ENCODE measurements around the gene SLC48A1.
A peak's percentile ranks its signal among the peaks of the same experiment; 100 is the strongest.

Gene SLC48A1

GRCh38 chr12:47758834-47759690 is 14.0 kb upstream of the SLC48A1 start, which contains the start of gene RAPGEF3:
RAPGEF3 (minus strand) TSS chr12:47758880; CDS start chr12:47758556, 324 bp downstream.
- peak; percentile 49 for DNase-seq (ENCODE audit: low read depth)

- no peak for DNase-seq (ENCODE audit: low read depth)
Observed at GRCh38 chr12:47762850-47763465, 10.1 kb upstream of the SLC48A1 start.

- DNase-seq (ENCODE audit: low read depth): no peak
Observed at GRCh38 chr12:47763481-47764346, 9.3 kb upstream of the SLC48A1 start.

DNA sequence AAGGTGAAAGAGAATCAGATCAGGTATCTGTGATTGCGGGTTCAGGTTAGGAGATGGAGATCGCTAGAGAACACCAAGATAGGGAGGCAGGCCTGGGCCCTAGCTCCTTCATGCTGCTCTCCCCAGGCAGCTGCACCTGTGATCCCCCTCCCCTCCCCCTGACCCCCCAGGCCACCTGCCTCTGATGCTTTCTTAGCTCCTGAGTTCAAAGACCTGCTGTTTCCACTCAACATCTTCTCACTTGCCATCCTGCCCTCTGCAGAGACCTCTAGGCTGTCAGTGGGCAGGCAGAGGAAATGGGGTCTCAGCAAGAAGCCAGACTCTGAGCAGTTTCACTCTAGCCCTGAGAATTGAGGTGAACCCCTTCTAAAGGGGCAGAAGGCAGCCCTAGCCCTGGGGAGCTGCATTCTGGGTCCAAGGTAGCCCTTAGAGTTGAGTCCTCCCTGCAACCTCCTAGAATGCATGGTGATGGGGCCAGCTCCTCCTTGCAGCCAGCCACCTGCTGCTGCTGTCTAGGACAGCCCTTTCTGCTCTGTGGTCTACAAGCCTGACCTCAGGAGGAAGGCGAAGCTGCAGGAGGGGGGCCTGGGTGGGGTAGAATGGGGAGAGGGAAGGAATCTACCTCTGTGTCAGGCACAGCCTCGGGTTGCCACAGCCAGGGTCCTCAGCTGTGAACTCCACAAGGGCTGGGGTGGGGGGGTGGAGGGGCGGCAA is 6.4 kb upstream of the SLC48A1 start:
- DNase-seq (ENCODE audit: low read depth): no peak

- DNase-seq (ENCODE audit: low read depth): no peak
Observed at GRCh38 chr12:47767216-47767724, 5.8 kb upstream of the SLC48A1 start.

GRCh38 chr12:47768323-47768811 is 4.7 kb upstream of the SLC48A1 start:
- DNase-seq (ENCODE audit: low read depth): peak; percentile 57

DNA sequence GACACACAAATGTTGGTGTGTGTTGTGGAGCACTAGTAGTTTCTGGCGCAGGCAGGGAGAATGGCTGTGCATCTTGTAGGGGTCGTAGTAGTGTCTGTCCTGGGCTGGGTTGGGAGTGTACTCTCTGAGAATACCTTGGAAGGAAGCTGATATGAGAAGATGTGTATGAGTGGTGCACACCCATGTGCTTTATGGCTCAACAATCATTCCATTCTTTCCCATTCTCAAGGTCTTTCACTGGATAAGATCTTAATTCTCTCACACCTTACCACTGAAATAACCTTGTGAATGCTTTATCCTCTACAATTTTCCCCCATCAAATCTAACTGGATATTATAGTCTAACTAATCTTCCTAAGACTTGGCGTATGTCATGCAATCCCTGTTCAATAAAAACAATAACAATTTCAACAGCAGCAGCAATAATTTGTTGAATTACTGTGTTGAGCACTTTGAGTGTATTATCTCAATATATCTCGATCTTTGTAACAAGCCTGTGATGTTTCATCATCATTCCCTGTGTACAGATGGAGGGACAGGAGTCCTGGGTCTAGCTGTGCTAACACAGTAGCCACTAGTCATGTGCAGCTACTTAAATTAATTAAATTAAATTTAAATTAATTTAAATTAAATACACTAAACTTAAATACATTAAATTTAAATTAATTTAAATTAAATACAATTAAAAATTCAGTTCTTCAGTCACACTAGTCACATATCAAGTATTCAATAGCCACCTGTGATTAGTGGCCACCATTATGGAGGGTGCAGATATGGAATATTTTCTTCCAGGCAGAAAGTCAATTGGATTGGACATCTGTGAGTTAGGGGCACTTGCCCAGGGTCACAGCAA is 3.6 kb upstream of the SLC48A1 start:
- no peak for DNase-seq (ENCODE audit: low read depth)

DNA sequence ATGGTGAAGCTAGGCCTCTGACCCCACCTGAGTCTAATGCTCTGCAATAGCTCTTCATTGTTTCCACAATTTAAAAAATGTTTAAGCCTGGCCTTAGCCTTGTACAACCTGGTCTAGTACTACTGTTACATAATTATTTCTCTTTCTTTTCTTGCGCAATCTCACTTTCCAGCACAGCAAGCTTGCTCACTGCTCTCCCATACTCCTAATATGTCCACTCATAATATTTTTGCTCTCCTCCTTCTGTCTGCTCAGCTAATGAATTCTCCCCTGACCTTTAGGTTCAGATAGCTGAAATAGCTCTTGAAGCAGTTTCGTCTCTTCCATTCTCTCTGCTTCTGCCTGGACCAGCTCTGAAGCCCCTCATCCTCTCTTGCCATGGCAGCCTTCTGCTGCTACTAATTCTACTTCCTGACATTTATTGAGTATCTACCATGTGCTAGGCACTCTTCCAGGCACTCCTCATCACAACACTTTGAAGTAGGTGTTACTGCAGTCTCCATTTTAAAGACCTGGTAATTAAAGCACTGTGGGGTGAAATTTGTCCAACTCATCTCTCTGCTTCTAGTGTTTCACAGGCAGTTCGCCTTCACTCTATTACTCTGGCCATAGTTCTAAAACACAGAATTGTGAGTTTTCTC is 2.8 kb upstream of the SLC48A1 start:
- DNase-seq (ENCODE audit: low read depth): no peak

- no peak for DNase-seq (ENCODE audit: low read depth)
Observed at GRCh38 chr12:47771304-47771703, 1.7 kb upstream of the SLC48A1 start.

- DNase-seq (ENCODE audit: low read depth): no peak
Observed at GRCh38 chr12:47772094-47772660, 861 bp upstream of the SLC48A1 start.

GRCh38 chr12:47772738-47773061 is 338 bp upstream of the SLC48A1 start:
- no peak for DNase-seq (ENCODE audit: low read depth)

DNA sequence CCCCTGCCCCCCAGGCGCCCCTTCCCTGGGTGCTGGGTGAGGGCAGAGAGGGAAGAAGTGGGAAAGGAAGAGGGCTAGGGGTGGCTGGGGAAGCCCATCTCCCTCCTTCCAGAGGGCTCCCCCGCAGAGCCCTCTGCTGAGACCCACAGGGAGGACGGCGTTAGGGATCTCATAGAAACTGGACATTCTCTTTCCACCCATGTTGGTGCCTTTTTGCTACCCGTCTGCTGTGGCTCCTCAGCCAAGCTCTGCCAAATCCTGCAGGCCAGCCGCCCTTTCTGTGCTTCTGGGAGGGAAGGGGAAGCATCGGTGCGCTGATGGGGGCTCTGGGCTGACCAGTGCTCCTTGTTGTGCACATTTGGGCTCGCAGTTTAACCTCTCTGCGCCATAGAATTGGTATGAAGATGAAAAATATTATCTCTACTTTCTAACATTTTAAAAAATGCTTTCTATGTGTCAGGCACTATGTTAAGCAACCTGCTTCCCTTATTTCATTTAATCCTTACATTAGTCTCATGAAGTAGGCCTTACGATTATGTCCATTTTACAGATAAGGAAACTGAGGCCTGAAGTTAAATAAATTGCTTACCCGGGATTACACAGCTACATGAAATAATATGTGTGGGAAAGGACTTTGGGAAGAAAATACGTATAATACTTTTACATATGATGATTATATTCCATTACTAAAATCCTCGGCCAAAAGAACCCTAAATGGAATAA is 981 bp downstream of the SLC48A1 start:
- DNase-seq (ENCODE audit: low read depth): no peak

DNA sequence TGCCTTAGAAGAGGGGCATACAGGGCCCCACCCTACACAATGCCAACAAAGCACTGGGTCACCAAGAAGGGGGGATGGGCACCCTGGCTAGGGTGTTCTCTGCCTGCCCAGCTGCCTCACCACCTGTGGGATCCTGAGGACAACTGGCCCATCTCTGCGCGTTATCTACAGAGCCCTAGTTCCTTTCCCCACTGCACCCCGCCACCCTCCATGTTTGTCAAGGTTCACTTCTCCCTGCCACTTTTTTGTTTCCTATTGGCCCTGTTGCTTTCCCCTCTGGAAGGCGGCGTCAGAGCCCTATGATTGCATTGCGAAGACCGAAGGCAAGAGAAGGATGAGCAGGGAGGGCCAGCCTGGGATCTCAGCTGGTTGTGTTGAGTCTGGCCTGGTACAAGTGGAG is 1.6 kb downstream of the SLC48A1 start:
- no peak for DNase-seq (ENCODE audit: low read depth)

- DNase-seq (ENCODE audit: low read depth): no peak
Observed at GRCh38 chr12:47775100-47775911, 2.3 kb downstream of the SLC48A1 start.

DNA sequence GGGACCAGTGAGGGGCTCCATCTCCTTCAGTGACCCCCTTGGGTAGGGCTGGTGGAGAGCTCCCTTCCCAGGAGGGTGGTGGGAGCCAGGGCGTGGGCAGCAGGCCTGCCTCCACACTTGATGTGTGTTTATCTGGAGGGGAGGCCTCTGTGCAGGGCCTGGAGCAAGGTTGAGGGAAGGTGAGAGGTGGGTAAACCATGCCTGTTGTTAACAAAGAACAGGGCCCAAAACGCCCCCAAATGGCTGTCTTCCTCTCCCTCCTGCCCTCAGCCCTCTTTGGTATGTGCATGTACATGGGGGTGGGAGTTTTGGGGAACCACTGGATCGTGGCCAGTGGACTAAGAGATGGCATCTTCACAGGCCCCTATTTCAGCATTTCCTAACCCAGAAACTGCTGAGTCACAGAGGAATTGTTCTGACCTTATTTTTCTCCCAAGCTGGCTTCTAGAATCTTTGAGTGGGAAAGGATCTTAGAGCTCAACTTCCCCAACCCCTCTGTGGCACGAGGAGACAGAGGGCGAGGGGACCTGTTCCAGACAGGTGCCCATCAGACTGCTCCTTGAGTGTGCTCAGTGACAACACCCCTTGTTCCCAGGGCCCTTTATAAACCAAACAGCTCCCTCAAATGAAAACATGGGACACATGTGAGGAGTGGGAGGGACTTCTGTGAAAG is 3.6 kb downstream of the SLC48A1 start:
- no peak for DNase-seq (ENCODE audit: low read depth)

GRCh38 chr12:47777151-47777550 is 4.1 kb downstream of the SLC48A1 start:
- no peak for DNase-seq (ENCODE audit: low read depth)

DNA sequence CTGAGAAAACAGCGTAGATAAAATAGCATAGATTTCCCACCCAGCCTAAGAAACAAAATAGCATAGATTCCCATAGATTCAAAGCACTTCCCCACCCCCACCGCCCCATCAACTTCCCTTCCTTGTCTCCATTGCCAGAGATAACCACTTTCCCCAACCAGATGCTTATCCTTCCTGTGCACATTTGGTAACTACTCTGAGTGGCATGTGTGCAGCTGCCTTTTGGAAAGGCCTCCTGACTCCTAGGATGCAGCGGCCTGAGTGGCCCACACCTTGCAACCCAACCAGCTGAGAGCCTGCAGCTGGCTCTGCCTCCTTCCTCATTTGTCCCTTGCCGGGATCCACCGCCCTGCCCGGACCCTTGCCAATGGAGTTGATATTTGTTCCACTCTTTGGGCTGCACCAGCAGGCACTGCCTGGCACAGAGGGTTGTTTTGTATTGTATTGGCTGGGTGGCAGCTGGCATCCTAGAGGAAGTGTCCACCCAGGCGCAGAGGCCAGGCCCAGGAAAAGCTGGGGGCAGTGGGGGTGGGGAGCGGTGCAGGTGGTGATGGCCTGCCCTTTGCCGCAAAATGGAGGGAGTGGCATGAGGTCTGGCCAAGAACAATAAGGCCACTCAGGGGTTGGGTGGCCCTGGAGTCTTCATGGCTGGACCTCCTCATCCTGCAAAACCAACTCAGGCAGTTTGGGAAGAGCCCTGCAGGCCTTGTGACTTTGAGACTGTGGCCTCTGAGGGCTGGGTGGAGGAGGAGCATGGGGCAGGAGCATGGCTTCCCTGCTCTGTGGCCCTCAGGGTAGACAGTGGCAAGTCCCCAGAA is 4.9 kb downstream of the SLC48A1 start:
- DNase-seq (ENCODE audit: low read depth): no peak

Measured in HS-5 (cell line).